Measurements from ENCODE around the gene CERS1. TPM values are rescaled to one million over a fixed set of nuclear protein-coding genes. Genes with fewer than 3 reads are reported as not detected.
A peak's percentile ranks its signal among the peaks of the same experiment; 100 is the strongest.

The CERS1 gene
- total and polyA plus RNA-seq, 2 experiments from 2014 or later, result 0.38 to 0.54 TPM

DNA sequence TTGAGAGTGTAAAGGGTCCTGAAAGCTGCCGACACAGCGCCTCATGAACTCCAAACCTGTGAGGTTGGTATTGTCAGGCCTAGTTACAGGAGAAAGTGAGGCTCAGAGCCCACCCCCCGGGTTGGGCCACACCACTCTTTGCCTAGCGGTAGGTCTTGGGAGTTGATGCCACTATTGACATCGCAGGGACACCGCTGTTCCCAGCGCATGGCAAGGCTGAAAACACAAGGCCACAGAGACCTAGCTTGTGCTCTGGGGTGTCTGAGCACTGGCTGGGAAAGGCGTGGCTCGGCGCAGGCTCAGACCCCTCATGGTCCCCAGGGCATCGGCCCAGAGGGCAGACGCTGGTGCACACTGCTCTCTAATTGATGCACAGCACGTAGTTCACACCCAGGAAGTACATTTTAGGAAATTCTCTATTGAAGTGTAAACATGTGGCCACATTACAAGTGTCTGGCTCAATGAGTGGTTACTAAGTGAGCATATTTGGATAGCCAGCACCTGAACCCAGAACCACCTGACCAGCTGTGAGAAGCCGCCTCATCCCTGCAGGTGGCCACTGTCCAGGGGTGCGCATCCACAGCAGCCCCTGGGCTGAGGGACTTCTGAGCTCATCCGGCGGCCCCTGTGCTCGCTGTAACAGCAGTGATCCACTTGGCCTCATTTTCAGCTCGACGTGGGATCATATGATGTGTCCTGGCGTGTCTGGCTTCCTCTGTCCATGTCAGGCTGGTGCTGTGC, 36.9 kb downstream of the CERS1 start:
- in situ Hi-C loops (cut with MboI), result no loop called here

DNA sequence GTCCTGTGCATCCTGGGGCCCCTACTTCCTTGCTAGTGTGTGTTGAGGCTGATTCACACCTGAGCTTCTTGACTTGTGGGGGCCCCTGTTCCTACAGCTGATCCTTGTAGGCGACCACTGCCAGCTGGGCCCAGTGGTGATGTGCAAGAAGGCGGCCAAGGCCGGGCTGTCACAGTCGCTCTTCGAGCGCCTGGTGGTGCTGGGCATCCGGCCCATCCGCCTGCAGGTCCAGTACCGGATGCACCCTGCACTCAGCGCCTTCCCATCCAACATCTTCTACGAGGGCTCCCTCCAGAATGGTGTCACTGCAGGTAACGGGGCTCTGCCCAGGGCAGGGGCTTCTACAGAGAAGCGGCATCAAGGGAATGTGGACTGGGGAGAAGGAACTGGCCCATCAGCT, 38.7 kb downstream of the CERS1 start:
- Histone ChIP-seq H3F3A (ENCODE audit: insufficient read depth) (no peaks in the 10 kb centered on the region), H3K4me2 (ENCODE audit: unreplicated experiment) (no peak overlapping the region), H3K27ac (no peak overlapping the region), H3K9me3 (ENCODE audit: low read depth) (no peaks in the 10 kb centered on the region), H3K4me3 (no peak overlapping the region), H3K36me3 (ENCODE audit: low read depth) (peaks cover 45% of the 10 kb centered on the region; the same call in 1 of the 2 replicates), H3K27me3 (replicated peaks; ENCODE audit: insufficient read depth) (no peaks in the 10 kb centered on the region), H4K20me1 (ENCODE audit: insufficient read depth) (no peaks in the 10 kb centered on the region), H3K79me2 (ENCODE audit: insufficient read depth) (peaks cover 84% of the 10 kb centered on the region), H2AFZ (no peak overlapping the region), H3K9ac (no peak overlapping the region), H3K9me2 (ENCODE audit: insufficient read depth) (no peaks in the 10 kb centered on the region), H3K4me1 (ENCODE audit: insufficient read depth) (no peaks in the 10 kb centered on the region)
- DNase-seq, result no peak
- TF ChIP-seq EZH2phosphoT487 (IDR thresholded peaks at IDR 0.05; ENCODE audit: insufficient read depth, low read depth) (no peak), EZH2 (IDR thresholded peaks at IDR 0.05; ENCODE audit: insufficient read depth, poor library complexity, severe bottlenecking) (no peak)
- 93 to 98% methylated on average over 13 of the region's 13 CpGs for WGBS, 2 experiments (ENCODE audit: low coverage in 1 of 2, low lambda C conversion rate in 2 of 2, missing lambda C conversion rate in 2 of 2)
- in situ Hi-C loops (cut with MboI), result no loop called here

More for the DNA sequence above, 36.9 kb downstream of the CERS1 start:
- no peak overlapping the region for H3K4me2 ChIP-seq (ENCODE audit: unreplicated experiment)
- H4K20me1 ChIP-seq (ENCODE audit: insufficient read depth), result no peaks in the 10 kb centered on the region
- no peak overlapping the region for H3K4me3 ChIP-seq
- no peaks in the 10 kb centered on the region for H3K27me3 ChIP-seq (replicated peaks; ENCODE audit: insufficient read depth)
- H3K36me3 ChIP-seq (ENCODE audit: low read depth), result peaks cover 45% of the 10 kb centered on the region; the same call in 1 of the 2 replicates
- 92 to 97% methylated on average over 19 to 21 of the region's 21 CpGs for WGBS, 2 experiments (ENCODE audit: low coverage in 1 of 2, low lambda C conversion rate in 2 of 2, missing lambda C conversion rate in 2 of 2)
- TF ChIP-seq EZH2 (IDR thresholded peaks at IDR 0.05; ENCODE audit: insufficient read depth, poor library complexity, severe bottlenecking) (no peak), EZH2phosphoT487 (IDR thresholded peaks at IDR 0.05; ENCODE audit: insufficient read depth, low read depth) (no peak)
- H3K9me3 ChIP-seq (ENCODE audit: low read depth), result no peaks in the 10 kb centered on the region
- no peak overlapping the region for H3K27ac ChIP-seq
- peaks cover 65% of the 10 kb centered on the region for H3K79me2 ChIP-seq (ENCODE audit: insufficient read depth)
- H3F3A ChIP-seq (ENCODE audit: insufficient read depth), result 0 out of 2 replicates have a peak, but pooled peaks cover under 1% of the 10 kb centered on the region
- no peak for DNase-seq
- no peaks in the 10 kb centered on the region for H3K4me1 ChIP-seq (ENCODE audit: insufficient read depth)
- no peak overlapping the region for H2AFZ ChIP-seq
- H3K9me2 ChIP-seq (ENCODE audit: insufficient read depth), result no peaks in the 10 kb centered on the region
- H3K9ac ChIP-seq, result no peak overlapping the region

DNA sequence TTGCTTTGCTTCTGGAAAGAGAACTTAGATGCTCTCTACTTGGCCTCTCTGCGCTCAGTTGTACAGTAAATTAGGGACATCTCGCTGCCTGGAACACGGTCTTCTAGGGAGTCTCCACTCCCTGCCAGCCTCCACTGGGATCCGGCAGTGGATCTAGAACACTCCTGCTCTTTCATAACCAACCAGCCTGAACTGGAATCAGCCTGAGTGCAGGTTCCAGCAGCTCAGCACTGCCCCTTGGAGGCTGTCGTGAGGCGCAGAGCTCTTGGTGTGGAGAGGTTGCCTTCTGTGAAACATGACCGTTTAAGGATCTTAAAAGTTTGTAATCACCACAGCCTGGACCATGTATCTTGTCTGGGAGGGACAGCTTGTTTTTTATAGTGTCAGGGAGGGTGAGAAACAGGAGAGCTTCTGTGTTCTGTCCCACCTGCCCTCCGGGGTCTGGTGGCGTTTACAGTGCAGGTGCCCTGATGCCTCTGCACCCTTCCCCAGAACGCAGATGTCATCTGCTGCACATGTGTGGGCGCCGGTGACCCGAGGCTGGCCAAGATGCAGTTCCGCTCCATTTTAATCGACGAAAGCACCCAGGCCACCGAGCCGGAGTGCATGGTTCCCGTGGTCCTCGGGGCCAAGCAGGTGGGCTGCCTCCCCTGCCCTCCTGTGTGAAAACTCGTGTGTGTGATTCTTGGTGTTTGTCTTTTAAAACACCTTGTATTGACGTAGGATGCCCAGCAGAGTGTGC, 39.4 kb downstream of the CERS1 start:
- H3K9me3 ChIP-seq (ENCODE audit: low read depth), result no peaks in the 10 kb centered on the region
- in situ Hi-C loops (cut with MboI), result no loop called here
- H3K79me2 ChIP-seq (ENCODE audit: insufficient read depth), result peaks cover 90% of the 10 kb centered on the region
- no peak overlapping the region for H3K27ac ChIP-seq
- peak; percentile 56 for DNase-seq
- no peaks in the 10 kb centered on the region; the same call in 1 of the 2 replicates for H3F3A ChIP-seq (ENCODE audit: insufficient read depth)
- 78 to 81% methylated on average over 22 of the region's 22 CpGs for WGBS, 2 experiments (ENCODE audit: low coverage in 1 of 2, low lambda C conversion rate in 2 of 2, missing lambda C conversion rate in 2 of 2)
- no peak for TF ChIP-seq EZH2 (IDR thresholded peaks at IDR 0.05; ENCODE audit: insufficient read depth, poor library complexity, severe bottlenecking)
- no peak for TF ChIP-seq EZH2phosphoT487 (IDR thresholded peaks at IDR 0.05; ENCODE audit: insufficient read depth, low read depth)
- H3K4me3 ChIP-seq, result no peak overlapping the region
- H3K4me1 ChIP-seq (ENCODE audit: insufficient read depth), result no peaks in the 10 kb centered on the region
- no peak overlapping the region for H2AFZ ChIP-seq
- H3K36me3 ChIP-seq (ENCODE audit: low read depth), result peaks cover 45% of the 10 kb centered on the region; the same call in 1 of the 2 replicates
- H3K4me2 ChIP-seq (ENCODE audit: unreplicated experiment), result no peak overlapping the region
- no peaks in the 10 kb centered on the region for H3K9me2 ChIP-seq (ENCODE audit: insufficient read depth)
- H4K20me1 ChIP-seq (ENCODE audit: insufficient read depth), result no peaks in the 10 kb centered on the region
- H3K27me3 ChIP-seq (replicated peaks; ENCODE audit: insufficient read depth), result no peaks in the 10 kb centered on the region
- no peak overlapping the region for H3K9ac ChIP-seq

DNA sequence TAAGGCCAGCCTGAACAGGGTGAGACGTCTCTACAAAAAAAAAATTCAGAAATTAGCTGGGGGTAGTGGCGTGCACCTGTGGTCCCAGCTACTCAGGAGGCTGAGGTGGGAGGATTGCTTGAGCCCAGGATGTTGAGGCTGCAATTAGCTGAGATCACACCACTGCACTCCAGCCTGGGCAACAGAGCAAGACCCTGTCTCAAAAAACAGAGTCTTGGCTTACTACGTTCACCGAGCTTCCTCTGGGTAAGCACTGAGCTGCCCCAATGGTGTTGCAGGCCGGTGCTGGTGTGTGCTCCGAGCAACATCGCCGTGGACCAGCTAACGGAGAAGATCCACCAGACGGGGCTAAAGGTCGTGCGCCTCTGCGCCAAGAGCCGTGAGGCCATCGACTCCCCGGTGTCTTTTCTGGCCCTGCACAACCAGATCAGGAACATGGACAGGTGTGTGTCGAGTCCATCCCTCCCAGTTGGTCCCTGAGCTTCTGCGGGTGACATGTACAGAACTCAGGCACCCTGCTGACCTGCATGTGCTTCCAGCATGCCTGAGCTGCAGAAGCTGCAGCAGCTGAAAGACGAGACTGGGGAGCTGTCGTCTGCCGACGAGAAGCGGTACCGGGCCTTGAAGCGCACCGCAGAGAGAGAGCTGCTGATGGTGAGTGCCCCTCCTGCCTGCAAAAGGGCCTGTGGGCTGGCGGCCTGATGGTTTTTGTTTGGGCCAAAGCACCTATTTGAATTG, 40.1 kb downstream of the CERS1 start:
- TF ChIP-seq EZH2 (IDR thresholded peaks at IDR 0.05; ENCODE audit: insufficient read depth, poor library complexity, severe bottlenecking) (no peak), EZH2phosphoT487 (IDR thresholded peaks at IDR 0.05; ENCODE audit: insufficient read depth, low read depth) (no peak)
- H3F3A ChIP-seq (ENCODE audit: insufficient read depth), result peaks cover 7% of the 10 kb centered on the region
- no peaks in the 10 kb centered on the region for H3K4me1 ChIP-seq (ENCODE audit: insufficient read depth)
- peaks cover 92% of the 10 kb centered on the region for H3K79me2 ChIP-seq (ENCODE audit: insufficient read depth)
- no peaks in the 10 kb centered on the region for H4K20me1 ChIP-seq (ENCODE audit: insufficient read depth)
- H3K36me3 ChIP-seq (ENCODE audit: low read depth), result peaks cover 47% of the 10 kb centered on the region; the same call in 1 of the 2 replicates
- H3K9ac ChIP-seq, result no peak overlapping the region
- no peak for DNase-seq
- 88 to 95% methylated on average over 27 of the region's 27 CpGs for WGBS, 2 experiments (ENCODE audit: low coverage in 1 of 2, low lambda C conversion rate in 2 of 2, missing lambda C conversion rate in 2 of 2)
- no peaks in the 10 kb centered on the region for H3K27me3 ChIP-seq (replicated peaks; ENCODE audit: insufficient read depth)
- in situ Hi-C loops (cut with MboI), result no loop called here
- no peak overlapping the region for H3K4me2 ChIP-seq (ENCODE audit: unreplicated experiment)
- H2AFZ ChIP-seq, result no peak overlapping the region
- no peak overlapping the region for H3K27ac ChIP-seq
- no peaks in the 10 kb centered on the region for H3K9me3 ChIP-seq (ENCODE audit: low read depth)
- H3K4me3 ChIP-seq, result no peak overlapping the region
- no peaks in the 10 kb centered on the region for H3K9me2 ChIP-seq (ENCODE audit: insufficient read depth)
